ENCODE data around the gene KHSRP.
A peak's percentile ranks its signal among the peaks of the same experiment; 100 is the strongest.

KHSRP gene, protein sequence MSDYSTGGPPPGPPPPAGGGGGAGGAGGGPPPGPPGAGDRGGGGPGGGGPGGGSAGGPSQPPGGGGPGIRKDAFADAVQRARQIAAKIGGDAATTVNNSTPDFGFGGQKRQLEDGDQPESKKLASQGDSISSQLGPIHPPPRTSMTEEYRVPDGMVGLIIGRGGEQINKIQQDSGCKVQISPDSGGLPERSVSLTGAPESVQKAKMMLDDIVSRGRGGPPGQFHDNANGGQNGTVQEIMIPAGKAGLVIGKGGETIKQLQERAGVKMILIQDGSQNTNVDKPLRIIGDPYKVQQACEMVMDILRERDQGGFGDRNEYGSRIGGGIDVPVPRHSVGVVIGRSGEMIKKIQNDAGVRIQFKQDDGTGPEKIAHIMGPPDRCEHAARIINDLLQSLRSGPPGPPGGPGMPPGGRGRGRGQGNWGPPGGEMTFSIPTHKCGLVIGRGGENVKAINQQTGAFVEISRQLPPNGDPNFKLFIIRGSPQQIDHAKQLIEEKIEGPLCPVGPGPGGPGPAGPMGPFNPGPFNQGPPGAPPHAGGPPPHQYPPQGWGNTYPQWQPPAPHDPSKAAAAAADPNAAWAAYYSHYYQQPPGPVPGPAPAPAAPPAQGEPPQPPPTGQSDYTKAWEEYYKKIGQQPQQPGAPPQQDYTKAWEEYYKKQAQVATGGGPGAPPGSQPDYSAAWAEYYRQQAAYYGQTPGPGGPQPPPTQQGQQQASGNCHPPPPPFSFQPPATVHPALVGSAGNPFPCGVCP

GRCh38 chr19:6424195-6424938, at the start of gene KHSRP:
Gene KHSRP (minus strand): TSS chr19:6424811. CDS start chr19:6424701, 110 bp downstream.
- no peak for DNase-seq (ENCODE audit: low read depth)

GRCh38 chr19:6473647-6474046, 49.0 kb upstream of the KHSRP start:
- no peak for DNase-seq (ENCODE audit: low read depth)

GRCh38 chr19:6472713-6473112, 48.1 kb upstream of the KHSRP start:
- DNase-seq (ENCODE audit: low read depth) = no peak

DNA sequence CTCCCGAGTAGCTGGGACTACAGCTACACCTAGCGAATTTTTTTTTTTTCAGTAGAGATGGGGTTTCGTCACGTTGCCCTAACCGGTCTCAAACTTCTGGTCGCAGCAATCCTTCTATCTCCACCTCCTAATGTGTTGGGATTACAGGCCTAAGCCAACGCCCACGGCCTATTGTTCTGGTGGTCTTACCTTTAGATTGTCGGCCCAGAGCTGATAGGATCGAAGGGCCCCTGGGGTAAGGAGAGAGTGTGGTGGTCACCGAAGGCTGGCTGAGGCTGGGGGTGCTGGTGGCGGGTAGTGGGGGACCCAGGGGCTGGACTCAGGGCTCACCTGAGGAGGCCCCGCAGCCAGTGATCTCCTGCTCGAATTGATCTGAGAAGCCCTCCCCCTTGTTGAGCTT, 46.5 kb upstream of the KHSRP start:
- DNase-seq (ENCODE audit: low read depth) = no peak

- no peak for DNase-seq (ENCODE audit: low read depth)
These were observed 45.6 kb upstream of the KHSRP start for GRCh38 chr19:6470173-6470572.

DNA sequence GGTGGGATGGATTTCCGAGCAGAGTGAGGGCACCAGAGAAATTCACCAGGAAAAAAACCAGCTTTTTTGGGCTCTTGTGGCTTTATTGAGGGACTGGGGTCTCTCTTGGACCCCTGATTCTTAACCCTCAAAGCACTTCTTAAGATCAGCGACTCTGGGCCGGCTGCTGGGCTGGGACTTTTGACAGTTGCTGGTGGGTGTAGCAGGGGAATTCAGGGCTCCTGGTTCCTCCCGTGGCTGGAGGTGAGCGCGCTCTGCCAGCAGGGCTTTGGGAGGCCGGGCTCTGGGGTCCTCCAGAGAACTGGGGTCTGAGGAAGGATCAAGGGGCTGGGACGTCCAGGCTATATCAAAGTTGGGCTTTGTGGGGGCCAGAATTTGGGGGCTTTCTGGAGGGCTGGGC, 42.8 kb upstream of the KHSRP start:
- DNase-seq (ENCODE audit: low read depth) = no peak

- DNase-seq (ENCODE audit: low read depth) = no peak
These were observed 42.1 kb upstream of the KHSRP start for GRCh38 chr19:6466526-6467248.

GRCh38 chr19:6465663-6466062, 41.1 kb upstream of the KHSRP start:
- DNase-seq (ENCODE audit: low read depth) = no peak

- DNase-seq (ENCODE audit: low read depth) = no peak
These were observed 40.4 kb upstream of the KHSRP start for GRCh38 chr19:6465006-6465405.

- DNase-seq (ENCODE audit: low read depth) = no peak
These were observed 39.7 kb upstream of the KHSRP start, which contains the start of gene CRB3 for GRCh38 chr19:6464070-6464873. Gene CRB3 (plus strand): TSS chr19:6464271. CDS start chr19:6464702, 431 bp downstream.

DNA sequence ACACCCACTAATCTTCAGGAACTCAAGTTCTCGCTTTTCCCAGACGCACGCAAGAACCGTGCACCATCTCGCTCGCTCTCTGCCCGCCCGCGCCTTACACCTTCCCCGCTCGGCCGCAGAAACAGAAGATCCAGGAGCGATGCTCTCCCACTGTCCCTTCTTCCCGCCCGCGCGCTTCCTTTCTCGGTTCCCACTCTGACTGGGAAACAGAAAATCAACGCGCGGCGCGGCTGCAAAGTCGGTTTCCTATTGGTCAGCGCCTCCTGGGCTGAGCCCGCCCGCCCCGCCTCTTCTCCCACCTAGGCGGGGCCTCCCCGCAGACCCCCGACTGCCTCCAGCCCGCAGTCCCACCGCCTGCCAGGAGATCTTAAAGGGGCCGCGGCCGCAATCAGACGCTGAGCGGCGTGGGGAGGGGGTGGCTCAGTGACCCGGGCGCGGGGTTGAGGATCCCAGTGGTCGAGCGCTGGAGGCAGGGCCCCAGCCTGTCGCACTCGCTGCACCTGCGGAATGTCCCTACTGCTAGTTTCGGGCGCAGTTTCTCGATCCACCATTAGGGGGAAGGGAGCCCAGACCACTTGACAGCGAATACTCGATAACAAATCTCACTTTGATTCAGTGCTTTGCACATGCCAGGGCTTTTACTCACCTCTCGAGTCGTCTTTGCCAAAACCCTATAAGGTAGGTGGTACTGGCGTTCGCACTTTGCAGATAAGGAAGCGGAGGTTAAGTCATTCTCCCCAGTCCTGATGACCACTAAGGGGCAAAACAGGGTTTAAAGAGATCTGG, 35.7 kb upstream of the KHSRP start:
- peak; percentile 92 for DNase-seq (ENCODE audit: low read depth)

DNA sequence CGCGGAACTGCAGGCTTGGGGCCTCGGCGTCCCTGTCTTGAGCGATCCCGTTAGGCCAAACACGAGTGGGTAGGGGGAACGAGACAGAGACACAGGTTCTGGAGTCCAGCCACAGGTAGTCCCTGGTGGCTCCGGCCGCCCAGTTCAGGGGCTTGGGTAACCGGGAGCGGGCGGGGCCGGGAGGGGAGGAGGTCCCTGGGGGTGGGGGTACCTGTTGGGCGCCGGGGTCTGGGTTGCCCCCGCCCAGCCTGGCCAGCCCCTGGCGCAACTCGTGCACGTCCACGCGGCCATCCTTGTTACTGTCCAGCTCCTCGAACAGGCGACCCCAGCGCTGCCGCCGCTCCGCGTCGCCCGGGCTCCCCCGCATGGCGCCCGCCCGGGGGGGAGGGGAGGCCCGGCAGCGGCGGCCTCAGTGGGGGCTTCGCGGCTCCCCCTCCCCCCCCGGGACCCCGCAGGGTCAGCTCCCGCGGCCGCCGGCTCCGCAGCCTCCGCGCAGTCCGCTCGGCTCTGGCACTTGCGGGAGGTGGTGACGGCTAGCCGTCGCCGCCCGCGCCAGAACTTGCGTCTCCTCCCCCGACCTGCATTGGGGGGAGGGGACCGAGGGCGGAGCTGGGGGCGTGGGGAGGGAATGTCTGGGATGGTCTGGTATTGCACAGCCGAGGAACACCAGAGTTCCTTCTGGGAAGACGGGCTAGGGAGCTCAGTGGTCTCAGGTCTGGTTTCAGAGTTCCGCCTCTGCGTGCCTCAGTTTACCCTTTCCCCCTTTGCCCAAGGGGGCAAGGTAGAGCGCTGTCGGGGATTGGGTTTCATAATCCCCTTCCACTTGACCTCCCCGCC, 34.9 kb upstream of the KHSRP start, which contains the start of gene SLC25A23:
Gene SLC25A23, minus strand, starts transcription at position 531 of the 837 bp plus-strand sequence. Its CDS starts 164 bp downstream, at position 367.
- peak; percentile 51 for DNase-seq (ENCODE audit: low read depth)

DNA sequence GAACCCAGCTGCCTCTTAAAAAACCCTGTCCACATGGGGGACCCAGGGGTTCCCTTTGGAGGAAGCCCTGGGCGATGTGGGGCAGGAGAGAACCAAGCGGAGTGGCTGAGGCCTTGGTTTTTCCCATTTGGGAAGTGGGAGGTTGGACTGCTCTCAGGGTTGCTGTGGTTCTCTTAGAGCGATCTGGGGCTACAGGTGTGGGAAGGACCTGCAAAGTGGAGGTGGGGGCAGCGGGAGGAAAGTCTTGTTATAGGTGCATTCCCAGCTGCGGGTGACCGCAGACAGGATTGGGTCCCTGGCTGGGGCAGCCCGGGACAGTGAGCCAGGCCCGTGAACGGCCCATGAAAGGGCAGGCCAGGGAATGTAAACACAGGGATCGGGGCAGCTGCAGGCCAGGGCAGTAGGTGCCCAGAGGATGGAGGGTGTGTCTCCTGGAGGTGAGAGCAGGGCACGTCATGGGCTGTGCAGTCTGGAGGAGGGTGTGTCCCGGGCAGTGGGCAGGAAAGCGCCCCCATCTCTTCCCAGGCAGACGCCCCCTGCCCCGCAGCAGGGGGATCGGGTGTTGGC, 34.2 kb upstream of the KHSRP start:
- DNase-seq (ENCODE audit: low read depth) = no peak

- DNase-seq (ENCODE audit: low read depth) = no peak
These were observed 33.5 kb upstream of the KHSRP start for GRCh38 chr19:6457958-6458694.

DNA sequence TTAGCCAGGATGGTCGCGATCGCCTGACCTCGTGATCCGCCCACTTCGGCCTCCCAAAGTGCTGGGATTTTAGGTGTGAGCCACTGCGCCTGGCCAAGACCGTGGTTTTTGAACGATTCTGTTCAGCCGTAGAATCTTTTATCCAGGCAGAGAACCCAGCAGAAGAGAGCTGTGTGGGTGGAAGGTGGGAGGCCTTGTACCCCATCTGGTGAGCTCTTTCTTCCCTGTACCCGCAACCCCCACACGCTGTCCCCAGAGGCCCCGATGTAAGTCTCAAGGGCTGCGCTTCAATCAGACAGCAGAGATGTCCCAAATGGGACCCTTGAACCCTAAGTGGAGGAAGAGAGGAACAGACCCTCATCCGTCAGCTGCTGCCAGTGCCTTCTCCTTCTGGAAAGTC, 31.3 kb upstream of the KHSRP start:
- no peak for DNase-seq (ENCODE audit: low read depth)

- no peak for DNase-seq (ENCODE audit: low read depth)
These were observed 29.4 kb upstream of the KHSRP start for GRCh38 chr19:6453951-6454565.

DNA sequence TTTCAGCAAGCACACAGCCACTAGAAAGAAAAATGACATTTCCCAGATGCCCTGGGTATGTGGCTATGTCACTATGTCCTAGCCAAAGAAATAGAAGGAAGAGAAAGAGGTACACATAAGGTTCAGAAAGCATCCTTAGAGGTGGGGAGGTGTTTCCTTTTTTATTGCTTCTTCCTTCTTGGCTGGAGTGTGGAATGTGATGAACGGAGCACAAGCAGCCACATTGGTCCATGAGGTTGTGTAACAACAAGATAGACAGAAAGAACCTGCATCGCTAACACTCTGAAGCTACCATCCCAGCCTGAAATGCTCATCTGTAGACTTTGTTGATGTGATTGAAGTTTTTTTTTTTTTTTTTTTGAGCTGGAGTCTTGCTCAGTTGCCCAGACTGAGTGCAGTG, 28.3 kb upstream of the KHSRP start:
- DNase-seq (ENCODE audit: low read depth) = no peak

- no peak for DNase-seq (ENCODE audit: low read depth)
These were observed 27.6 kb upstream of the KHSRP start for GRCh38 chr19:6452223-6452614.

All from stimulated activated CD8-positive, alpha-beta memory T cell treated with anti-CD3 and anti-CD28 coated beads, Interleukin-4, amount 100 ng/mL, for 24 hours (primary cell).